CD4-positive, alpha-beta T cell treated with Interleukin-1 beta for 1 hour (primary cell): ENCODE data around the gene LIPC.
A peak's percentile ranks its signal among the peaks of the same experiment; 100 is the strongest.

Experiments
- DNase-seq, 2 donors: peaks; one replicate each; pipeline ENCODE4 v3.0.0-alpha.2; 2020 to 2022

LIPC gene

GRCh38 chr15:58476525-58477162 lies 44.9 kb downstream of the LIPC start:
- DNase-seq = no peak

- DNase-seq = no peak
Observed at GRCh38 chr15:58477170-58477569, 45.4 kb downstream of the LIPC start.

GRCh38 chr15:58478035-58478434 lies 46.2 kb downstream of the LIPC start:
- DNase-seq = no peak

GRCh38 chr15:58478579-58478978 lies 46.8 kb downstream of the LIPC start:
- DNase-seq = no peak

- no peak for DNase-seq
Observed at GRCh38 chr15:58479941-58480340, 48.1 kb downstream of the LIPC start.

GRCh38 chr15:58483376-58483775 lies 51.6 kb downstream of the LIPC start:
- no peak for DNase-seq

- DNase-seq = peak; percentile 35 to 37
Observed at GRCh38 chr15:58484791-58485600, 53.2 kb downstream of the LIPC start.

- DNase-seq = no peak
Observed at GRCh38 chr15:58486062-58486461, 54.3 kb downstream of the LIPC start.

GRCh38 chr15:58486564-58486963 lies 54.8 kb downstream of the LIPC start:
- DNase-seq = no peak

GRCh38 chr15:58487041-58487723 lies 55.4 kb downstream of the LIPC start:
- DNase-seq = no peak

- DNase-seq = no peak
Observed at GRCh38 chr15:58487724-58488120, 55.9 kb downstream of the LIPC start.

- no peak for DNase-seq
Observed at GRCh38 chr15:58489289-58490085, 57.7 kb downstream of the LIPC start.

- DNase-seq = no peak
Observed at GRCh38 chr15:58490086-58490887, 58.5 kb downstream of the LIPC start.

GRCh38 chr15:58490888-58491473 lies 59.2 kb downstream of the LIPC start:
- DNase-seq = no peak

GRCh38 chr15:58491499-58492202 lies 59.9 kb downstream of the LIPC start:
- no peak for DNase-seq

GRCh38 chr15:58492661-58493397 lies 61.0 kb downstream of the LIPC start:
- no peak for DNase-seq

- no peak for DNase-seq
Observed at GRCh38 chr15:58494567-58494966, 62.8 kb downstream of the LIPC start.

- DNase-seq = no peak
Observed at GRCh38 chr15:58495891-58496408, 64.2 kb downstream of the LIPC start.

GRCh38 chr15:58497046-58497785 lies 65.4 kb downstream of the LIPC start:
- no peak for DNase-seq
